Cardiac muscle cell (in vitro differentiated cells and primary cell): ENCODE measurements around the gene SLC23A2. TPM values are rescaled to one million over a fixed set of nuclear protein-coding genes. Genes with fewer than 3 reads are reported as not detected.

Experiments
- DNase-seq, 2 donors: peaks; one replicate each; pipeline versions ENCODE4 v3.0.0 to v3.0.0-alpha.2; 2010 to 2017; ENCODE audit warnings: low read depth in 1 of 2, low spot score in 1 of 2
- H3K27ac ChIP-seq: fragments of 200-600 bp; sonication (generic); 2 replicates; pipeline ENCODE4 v1.5.1; 2016
- H3K27me3 ChIP-seq: fragments of 200-600 bp; sonication (generic); 2 replicates; pipeline ENCODE4 v1.6.0; 2016; ENCODE audit warnings: control low read depth
- H3K36me3 ChIP-seq: fragments of 200-600 bp; sonication (generic); 2 replicates; pipeline ENCODE4 v1.5.1; 2016; ENCODE audit warnings: control low read depth
- H3K4me1 ChIP-seq: fragments of 200-600 bp; sonication (generic); 2 replicates; pipeline ENCODE4 v1.8.1; 2017; ENCODE audit warnings: low read depth, mild to moderate bottlenecking, mixed run types
- H3K4me3 ChIP-seq: fragments of 200-600 bp; sonication (generic); 2 replicates; pipeline ENCODE4 v1.5.1; 2016; ENCODE audit warnings: mild to moderate bottlenecking
- H3K9me3 ChIP-seq: fragments of 200-600 bp; sonication (generic); 2 replicates; pipeline ENCODE4 v1.5.1; 2017; ENCODE audit warnings: low read depth, mild to moderate bottlenecking, control low read depth
- polyA plus RNA-seq: library from polyadenylated mRNA; unstranded; fragments of >200 nt; fragmentation: Nextera tagmentation; extraction: Ambion mirVana; gene quantifications from 2 replicates; pipeline ENCODE4 v1.2.1, GENCODE V29; 2016
- total RNA-seq: library from RNA; depleted of rRNA; stranded (reverse); fragments of >200 nt; gene quantifications from 2 replicates; pipeline ENCODE4 v1.2.3, GENCODE V29; 2016
- TF ChIP-seq, protein P1 (sequence below): IDR thresholded peaks from 2 replicates; pipeline ENCODE4 v1.5.1; 2012; ENCODE audit warnings: low read depth, mild to moderate bottlenecking, low read length

The SLC23A2 gene
- total and polyA plus RNA-seq, 2 experiments from 2014 or later = 5.9 to 10.6 TPM

DNA sequence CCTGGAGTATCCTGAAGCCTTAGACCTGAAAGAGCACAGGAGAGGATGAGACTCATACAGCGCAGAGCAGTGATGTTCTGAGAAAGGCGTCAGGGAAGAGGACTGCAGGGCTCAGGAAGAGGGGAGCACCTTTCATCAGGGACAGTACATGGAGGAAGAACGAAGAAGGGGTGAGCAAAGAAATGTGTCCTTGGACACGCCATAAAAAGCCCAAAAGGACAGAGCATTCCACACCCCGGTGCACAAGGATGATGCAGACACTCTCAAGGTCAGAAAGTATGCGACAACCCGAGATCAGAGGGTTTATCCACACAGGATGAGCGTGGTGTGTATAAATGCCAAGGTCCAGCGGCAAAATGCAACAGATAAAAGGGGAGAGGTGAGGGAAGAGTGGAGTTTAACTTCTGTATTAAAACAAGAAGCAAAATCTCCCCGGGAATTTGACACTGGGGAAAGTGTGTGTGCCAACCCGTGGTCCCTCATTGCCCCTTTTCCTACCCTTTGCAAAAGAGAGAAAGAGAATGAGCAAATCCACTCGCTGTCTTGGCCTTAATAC, 64.4 kb downstream of the SLC23A2 start:
- no peak overlapping the region for H3K27ac ChIP-seq
- H3K36me3 ChIP-seq = no peaks in the 10 kb centered on the region
- TF ChIP-seq, protein P1, sequence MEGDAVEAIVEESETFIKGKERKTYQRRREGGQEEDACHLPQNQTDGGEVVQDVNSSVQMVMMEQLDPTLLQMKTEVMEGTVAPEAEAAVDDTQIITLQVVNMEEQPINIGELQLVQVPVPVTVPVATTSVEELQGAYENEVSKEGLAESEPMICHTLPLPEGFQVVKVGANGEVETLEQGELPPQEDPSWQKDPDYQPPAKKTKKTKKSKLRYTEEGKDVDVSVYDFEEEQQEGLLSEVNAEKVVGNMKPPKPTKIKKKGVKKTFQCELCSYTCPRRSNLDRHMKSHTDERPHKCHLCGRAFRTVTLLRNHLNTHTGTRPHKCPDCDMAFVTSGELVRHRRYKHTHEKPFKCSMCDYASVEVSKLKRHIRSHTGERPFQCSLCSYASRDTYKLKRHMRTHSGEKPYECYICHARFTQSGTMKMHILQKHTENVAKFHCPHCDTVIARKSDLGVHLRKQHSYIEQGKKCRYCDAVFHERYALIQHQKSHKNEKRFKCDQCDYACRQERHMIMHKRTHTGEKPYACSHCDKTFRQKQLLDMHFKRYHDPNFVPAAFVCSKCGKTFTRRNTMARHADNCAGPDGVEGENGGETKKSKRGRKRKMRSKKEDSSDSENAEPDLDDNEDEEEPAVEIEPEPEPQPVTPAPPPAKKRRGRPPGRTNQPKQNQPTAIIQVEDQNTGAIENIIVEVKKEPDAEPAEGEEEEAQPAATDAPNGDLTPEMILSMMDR = no peak
- no peak overlapping the region for H3K4me3 ChIP-seq
- H3K9me3 ChIP-seq = no peaks in the 10 kb centered on the region
- H3K27me3 ChIP-seq = no peaks in the 10 kb centered on the region
- H3K4me1 ChIP-seq = no peaks in the 10 kb centered on the region
- DNase-seq = no peak

DNA sequence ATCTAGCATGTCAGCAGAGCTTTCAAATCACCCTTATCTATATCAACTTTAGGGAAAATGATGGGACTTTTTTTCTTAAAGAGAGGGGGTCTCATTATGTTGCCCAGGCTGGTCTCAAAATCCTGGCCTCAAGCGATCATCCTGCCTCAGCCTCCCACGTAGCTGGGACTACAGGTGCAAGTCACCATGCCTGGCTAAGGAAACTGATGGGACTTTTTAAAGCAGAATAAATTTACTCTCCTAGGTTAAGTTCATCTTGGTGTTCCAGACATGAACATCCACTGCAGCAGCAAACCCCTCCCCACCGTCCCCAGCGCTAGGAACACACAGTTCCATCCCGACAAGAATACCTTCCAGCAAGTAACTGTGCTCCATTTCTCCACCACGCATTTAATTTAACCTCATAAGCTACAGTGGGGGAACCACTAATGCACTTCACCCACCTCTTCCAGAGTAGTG, 64.9 kb downstream of the SLC23A2 start:
- TF ChIP-seq, protein P1 = no peak
- H3K27ac ChIP-seq = no peak overlapping the region
- no peaks in the 10 kb centered on the region for H3K4me1 ChIP-seq
- no peaks in the 10 kb centered on the region for H3K36me3 ChIP-seq
- H3K4me3 ChIP-seq = no peak overlapping the region
- DNase-seq = no peak
- H3K27me3 ChIP-seq = no peaks in the 10 kb centered on the region
- no peaks in the 10 kb centered on the region for H3K9me3 ChIP-seq

DNA sequence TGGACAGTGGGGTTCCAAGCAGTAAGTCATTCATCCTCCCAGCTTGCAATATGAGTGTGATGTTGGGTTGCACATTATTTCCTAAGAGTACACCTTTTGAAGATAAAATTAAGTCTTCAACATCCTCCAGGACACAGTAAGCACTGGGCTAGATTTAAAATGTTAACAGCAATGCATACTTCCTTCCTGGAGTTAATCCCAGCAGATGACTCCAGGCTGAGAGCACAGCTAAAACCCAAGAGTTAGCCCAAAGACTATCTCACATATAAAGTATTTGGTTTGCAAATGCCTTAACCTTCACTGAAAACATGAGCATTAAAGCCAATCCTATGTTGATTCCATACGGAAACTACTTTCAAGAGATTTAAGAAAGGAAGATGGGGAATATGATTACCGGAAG, 69.2 kb downstream of the SLC23A2 start:
- H3K4me3 ChIP-seq = no peak overlapping the region
- no peak overlapping the region for H3K27ac ChIP-seq
- no peaks in the 10 kb centered on the region for H3K27me3 ChIP-seq
- no peaks in the 10 kb centered on the region for H3K36me3 ChIP-seq
- H3K9me3 ChIP-seq = no peaks in the 10 kb centered on the region
- no peak for DNase-seq
- TF ChIP-seq, protein P1 = no peak
- no peaks in the 10 kb centered on the region for H3K4me1 ChIP-seq

DNA sequence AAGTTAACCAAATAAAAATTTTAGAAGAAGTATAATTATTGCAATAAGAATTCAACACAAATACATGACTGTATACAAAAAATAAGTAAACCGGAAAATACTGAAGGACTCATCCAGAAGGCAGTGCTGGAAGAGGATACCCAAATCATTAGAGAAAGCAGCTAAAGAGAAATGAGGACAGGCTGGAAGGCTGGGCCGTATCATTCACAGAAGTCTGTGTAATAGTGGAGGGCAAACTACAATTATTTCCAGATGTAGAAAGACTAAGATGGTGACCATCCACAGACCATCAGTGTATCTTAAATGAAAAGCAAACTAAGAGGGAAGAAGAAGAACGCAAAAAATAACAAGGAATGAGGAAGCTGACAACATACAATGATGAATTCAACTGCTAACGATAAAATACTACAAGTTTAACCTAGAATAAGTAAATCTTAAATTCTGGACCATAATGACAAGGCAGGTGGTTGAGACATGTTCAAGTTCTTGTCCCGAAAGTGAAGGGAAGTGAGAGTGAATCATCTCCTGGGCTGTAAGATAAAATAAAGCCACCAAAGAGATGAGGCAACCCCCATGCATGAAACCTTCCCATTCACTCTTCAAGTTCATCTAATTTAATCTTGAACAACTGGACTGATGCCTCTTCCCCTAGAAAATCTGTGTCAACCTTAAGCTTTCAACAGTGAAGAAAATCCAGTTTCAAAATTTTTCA, 71.5 kb downstream of the SLC23A2 start:
- Histone ChIP-seq H3K36me3 (no peaks in the 10 kb centered on the region), H3K27ac (no peak overlapping the region), H3K4me3 (no peak overlapping the region), H3K4me1 (no peaks in the 10 kb centered on the region), H3K27me3 (no peaks in the 10 kb centered on the region), H3K9me3 (no peaks in the 10 kb centered on the region)
- TF ChIP-seq, protein P1 = no peak
- DNase-seq = peak in 1 of 2 donors; percentile 18

DNA sequence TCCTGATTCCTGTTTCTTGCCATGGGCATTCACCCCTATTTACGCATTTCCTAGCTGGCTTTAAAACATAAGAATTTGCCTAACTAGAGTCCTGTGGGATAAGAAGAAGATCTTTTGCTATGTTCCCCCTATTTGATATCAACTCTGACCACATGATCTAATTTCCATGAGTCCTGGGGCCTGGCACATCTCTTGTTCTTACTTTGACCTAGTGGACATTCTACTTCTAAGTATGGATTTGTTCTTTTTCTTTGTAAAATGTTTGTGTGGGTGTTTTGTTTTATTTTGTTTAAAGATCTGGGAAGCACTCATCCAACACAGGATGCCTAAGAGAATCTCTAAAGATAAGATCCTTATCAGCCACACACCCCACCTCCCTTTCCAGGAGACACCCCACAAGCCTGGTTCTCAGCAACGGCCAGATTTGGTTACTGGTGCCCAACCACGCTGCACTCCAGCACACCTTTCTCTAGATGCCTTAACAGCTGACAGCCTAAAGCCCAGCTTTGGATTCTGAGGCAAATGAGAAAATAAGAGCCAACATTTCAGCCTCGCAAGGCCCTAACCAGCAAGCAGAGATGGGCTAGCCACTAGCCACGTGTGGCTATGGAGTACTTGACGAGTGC, 74.7 kb downstream of the SLC23A2 start:
- no peaks in the 10 kb centered on the region for H3K36me3 ChIP-seq
- DNase-seq = no peak
- no peaks in the 10 kb centered on the region for H3K9me3 ChIP-seq
- TF ChIP-seq, protein P1 = no peak
- H3K4me1 ChIP-seq = no peaks in the 10 kb centered on the region
- no peaks in the 10 kb centered on the region for H3K27me3 ChIP-seq
- no peak overlapping the region for H3K4me3 ChIP-seq
- H3K27ac ChIP-seq = no peak overlapping the region
